ENCODE results near the gene CPSF4L. TPM values are rescaled to one million over a fixed set of nuclear protein-coding genes. Genes with fewer than 3 reads are reported as not detected.

CPSF4L gene
- total and polyA plus RNA-seq, 2 of the 13 experiments (the other 11 are each of a cell fraction or from before 2014, with no cell fraction given) = 0.73 to 1.6 TPM

DNA sequence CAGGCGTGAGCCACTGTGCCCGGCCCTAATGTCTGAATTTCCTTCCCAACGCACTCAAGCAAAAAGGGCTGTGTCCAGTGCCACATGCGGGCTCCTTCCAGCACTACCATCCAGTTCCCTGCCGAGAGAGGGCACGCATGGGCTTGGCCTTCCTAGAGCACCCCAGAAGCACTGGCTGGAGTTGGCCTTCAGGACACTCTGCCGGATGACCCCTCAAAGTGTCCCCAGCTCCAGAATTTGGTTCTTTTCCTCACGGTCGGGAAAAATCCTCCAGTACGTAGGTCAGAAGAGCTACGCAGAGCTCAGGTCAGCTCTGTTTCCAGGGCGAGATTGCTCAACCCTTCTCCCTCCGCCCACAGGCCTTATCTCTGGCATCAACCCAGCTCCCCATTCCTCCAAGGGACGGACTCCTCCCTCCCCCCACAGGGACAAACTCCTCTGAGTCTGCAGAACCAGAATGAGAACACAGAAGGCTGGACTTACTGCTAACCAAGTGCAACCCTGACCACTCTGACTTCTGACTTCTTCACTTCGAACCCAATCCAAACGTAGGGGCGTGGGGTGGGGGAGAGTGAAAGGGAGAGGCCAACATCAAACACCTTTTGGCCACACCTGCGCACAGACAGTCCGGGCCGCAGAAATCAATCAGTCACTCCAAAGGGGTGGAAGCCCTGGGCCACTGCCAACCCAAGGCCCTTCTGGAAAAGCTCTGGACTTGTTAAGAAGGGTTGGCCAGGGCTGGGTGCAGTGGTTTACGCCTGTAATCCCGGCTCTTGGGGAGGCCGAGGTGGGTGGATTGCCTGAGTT, 46.5 kb upstream of the CPSF4L start (continued):
- TF ChIP-seq ZNF704 (CRISPR knock-in tag; IDR thresholded peaks at IDR 0.05; ENCODE audit: borderline replicate concordance) = no peak
- TF ChIP-seq ZNF232 (CRISPR knock-in tag; IDR thresholded peaks at IDR 0.05; ENCODE audit: borderline replicate concordance) = peak; percentile 78; the same call in 1 of the 2 replicates
- no peak for TF ChIP-seq JARID2 (CRISPR knock-in tag; IDR thresholded peaks at IDR 0.05; ENCODE audit: insufficient replicate concordance)
- no peak; the same call in 1 of the 2 replicates for TF ChIP-seq MAZ (IDR thresholded peaks at IDR 0.05; ENCODE audit: borderline replicate concordance, low read depth, low read length)
- peak; percentile 84 for TF ChIP-seq MAZ (CRISPR knock-in tag; IDR thresholded peaks at IDR 0.05; ENCODE audit: low read depth)
- TF ChIP-seq TFDP2 (CRISPR knock-in tag; IDR thresholded peaks at IDR 0.05) = peak; percentile 28
- TF ChIP-seq, protein P1, sequence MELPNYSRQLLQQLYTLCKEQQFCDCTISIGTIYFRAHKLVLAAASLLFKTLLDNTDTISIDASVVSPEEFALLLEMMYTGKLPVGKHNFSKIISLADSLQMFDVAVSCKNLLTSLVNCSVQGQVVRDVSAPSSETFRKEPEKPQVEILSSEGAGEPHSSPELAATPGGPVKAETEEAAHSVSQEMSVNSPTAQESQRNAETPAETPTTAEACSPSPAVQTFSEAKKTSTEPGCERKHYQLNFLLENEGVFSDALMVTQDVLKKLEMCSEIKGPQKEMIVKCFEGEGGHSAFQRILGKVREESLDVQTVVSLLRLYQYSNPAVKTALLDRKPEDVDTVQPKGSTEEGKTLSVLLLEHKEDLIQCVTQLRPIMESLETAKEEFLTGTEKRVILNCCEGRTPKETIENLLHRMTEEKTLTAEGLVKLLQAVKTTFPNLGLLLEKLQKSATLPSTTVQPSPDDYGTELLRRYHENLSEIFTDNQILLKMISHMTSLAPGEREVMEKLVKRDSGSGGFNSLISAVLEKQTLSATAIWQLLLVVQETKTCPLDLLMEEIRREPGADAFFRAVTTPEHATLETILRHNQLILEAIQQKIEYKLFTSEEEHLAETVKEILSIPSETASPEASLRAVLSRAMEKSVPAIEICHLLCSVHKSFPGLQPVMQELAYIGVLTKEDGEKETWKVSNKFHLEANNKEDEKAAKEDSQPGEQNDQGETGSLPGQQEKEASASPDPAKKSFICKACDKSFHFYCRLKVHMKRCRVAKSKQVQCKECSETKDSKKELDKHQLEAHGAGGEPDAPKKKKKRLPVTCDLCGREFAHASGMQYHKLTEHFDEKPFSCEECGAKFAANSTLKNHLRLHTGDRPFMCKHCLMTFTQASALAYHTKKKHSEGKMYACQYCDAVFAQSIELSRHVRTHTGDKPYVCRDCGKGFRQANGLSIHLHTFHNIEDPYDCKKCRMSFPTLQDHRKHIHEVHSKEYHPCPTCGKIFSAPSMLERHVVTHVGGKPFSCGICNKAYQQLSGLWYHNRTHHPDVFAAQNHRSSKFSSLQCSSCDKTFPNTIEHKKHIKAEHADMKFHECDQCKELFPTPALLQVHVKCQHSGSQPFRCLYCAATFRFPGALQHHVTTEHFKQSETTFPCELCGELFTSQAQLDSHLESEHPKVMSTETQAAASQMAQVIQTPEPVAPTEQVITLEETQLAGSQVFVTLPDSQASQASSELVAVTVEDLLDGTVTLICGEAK (IDR thresholded peaks at IDR 0.05) = no peak
- TF ChIP-seq, protein P1 (CRISPR knock-in tag; IDR thresholded peaks at IDR 0.05) = no peak; the same call in 1 of the 2 replicates
- TF ChIP-seq ZNF597 (CRISPR knock-in tag; IDR thresholded peaks at IDR 0.05) = no peak
- TF ChIP-seq, protein P2, sequence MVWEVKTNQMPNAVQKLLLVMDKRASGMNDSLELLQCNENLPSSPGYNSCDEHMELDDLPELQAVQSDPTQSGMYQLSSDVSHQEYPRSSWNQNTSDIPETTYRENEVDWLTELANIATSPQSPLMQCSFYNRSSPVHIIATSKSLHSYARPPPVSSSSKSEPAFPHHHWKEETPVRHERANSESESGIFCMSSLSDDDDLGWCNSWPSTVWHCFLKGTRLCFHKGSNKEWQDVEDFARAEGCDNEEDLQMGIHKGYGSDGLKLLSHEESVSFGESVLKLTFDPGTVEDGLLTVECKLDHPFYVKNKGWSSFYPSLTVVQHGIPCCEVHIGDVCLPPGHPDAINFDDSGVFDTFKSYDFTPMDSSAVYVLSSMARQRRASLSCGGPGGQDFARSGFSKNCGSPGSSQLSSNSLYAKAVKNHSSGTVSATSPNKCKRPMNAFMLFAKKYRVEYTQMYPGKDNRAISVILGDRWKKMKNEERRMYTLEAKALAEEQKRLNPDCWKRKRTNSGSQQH (CRISPR knock-in tag; IDR thresholded peaks at IDR 0.05; ENCODE audit: low read depth) = peak; percentile 85
- TF ChIP-seq TBX2 (CRISPR knock-in tag; IDR thresholded peaks at IDR 0.05; ENCODE audit: borderline replicate concordance) = peak; percentile 81

Measured in HepG2 (cell line).